ENCODE results near the gene GSK3A.

The GSK3A gene

DNA sequence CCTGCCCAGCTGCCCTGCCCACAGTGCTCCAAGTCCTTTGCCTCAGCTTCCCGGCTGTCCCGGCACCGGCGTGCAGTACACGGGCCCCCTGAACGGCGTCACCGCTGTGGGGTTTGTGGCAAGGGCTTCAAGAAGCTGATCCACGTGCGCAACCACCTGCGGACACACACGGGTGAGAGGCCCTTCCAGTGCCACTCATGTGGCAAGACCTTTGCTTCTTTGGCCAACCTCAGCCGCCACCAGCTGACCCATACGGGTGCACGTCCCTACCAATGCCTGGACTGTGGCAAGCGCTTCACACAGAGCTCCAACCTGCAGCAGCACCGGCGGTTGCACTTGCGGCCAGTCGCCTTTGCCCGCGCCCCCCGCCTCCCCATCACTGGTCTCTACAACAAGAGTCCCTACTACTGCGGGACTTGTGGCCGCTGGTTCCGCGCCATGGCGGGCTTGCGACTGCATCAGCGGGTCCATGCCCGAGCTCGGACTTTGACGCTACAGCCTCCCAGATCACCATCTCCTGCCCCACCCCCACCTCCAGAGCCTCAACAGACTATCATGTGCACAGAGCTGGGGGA is 16.6 kb downstream of the GSK3A start:
- no CpG with 5 or more reads among the region's 33 CpGs for WGBS, 2 donors (ENCODE audit: extremely low coverage in 2 of 2, insufficient read length in 2 of 2, insufficient replicate concordance in 1 of 2)
- H3K4me1 ChIP-seq (ENCODE audit: control insufficient read depth in 2 of 2, insufficient read depth in 1 of 2, low read depth in 1 of 2, low read length in 2 of 2) = peaks cover 0 to 6% of the 10 kb centered on the region in 2 donors
- no peak overlapping the region for H3K18ac ChIP-seq (ENCODE audit: low read length)
- H3K4ac ChIP-seq (ENCODE audit: low read length) = no peak overlapping the region
- H4K8ac ChIP-seq (ENCODE audit: low read depth, low read length) = no peak overlapping the region
- H3K23ac ChIP-seq (ENCODE audit: low read depth, low read length, poor library complexity) = peak overlapping the region; percentile 80
- no peak overlapping the region for H3K27ac ChIP-seq (replicated peaks; ENCODE audit: low read length)
- no peak overlapping the region for H2BK12ac ChIP-seq (ENCODE audit: low read length)
- H3K36me3 ChIP-seq (replicated peaks in 1 of 2; ENCODE audit: control insufficient read depth in 2 of 2, insufficient read depth in 2 of 2, low read length in 2 of 2) = peaks cover 46 to 80% of the 10 kb centered on the region in 2 donors
- no peak overlapping the region for H3K9ac ChIP-seq (ENCODE audit: low read depth, low read length, poor library complexity)
- peaks cover 0 to 3% of the 10 kb centered on the region in 2 donors for H3K9me3 ChIP-seq (replicated peaks in 1 of 2; ENCODE audit: control insufficient read depth in 2 of 2, insufficient read depth in 1 of 2, low read depth in 1 of 2, low read length in 2 of 2)
- H3K4me2 ChIP-seq (ENCODE audit: insufficient read depth, low read length, poor library complexity, severe bottlenecking) = no peak overlapping the region
- no peak overlapping the region for H3K4me3 ChIP-seq (ENCODE audit: low read length in 2 of 2)
- no peak overlapping the region for H2BK5ac ChIP-seq (ENCODE audit: low read length)
- H2BK15ac ChIP-seq (ENCODE audit: low read length) = no peak overlapping the region
- H3K79me1 ChIP-seq (ENCODE audit: low read depth, low read length) = peaks cover 10% of the 10 kb centered on the region
- no peak overlapping the region for H2AFZ ChIP-seq (ENCODE audit: low read length)
- no peak overlapping the region for H4K91ac ChIP-seq (ENCODE audit: low read depth, low read length, poor library complexity)
- no peak overlapping the region for H2AK5ac ChIP-seq (ENCODE audit: low read depth, low read length)
- no peak for DNase-seq (ENCODE audit: low spot score)
- no peak overlapping the region for H2BK120ac ChIP-seq (ENCODE audit: low read depth, low read length)
- no peaks in the 10 kb centered on the region for H3K27me3 ChIP-seq (ENCODE audit: control insufficient read depth in 3 of 3, insufficient read depth in 3 of 3, low read depth in 1 of 3, low read length in 3 of 3)
- H3K14ac ChIP-seq (ENCODE audit: low read length) = no peak overlapping the region

DNA sequence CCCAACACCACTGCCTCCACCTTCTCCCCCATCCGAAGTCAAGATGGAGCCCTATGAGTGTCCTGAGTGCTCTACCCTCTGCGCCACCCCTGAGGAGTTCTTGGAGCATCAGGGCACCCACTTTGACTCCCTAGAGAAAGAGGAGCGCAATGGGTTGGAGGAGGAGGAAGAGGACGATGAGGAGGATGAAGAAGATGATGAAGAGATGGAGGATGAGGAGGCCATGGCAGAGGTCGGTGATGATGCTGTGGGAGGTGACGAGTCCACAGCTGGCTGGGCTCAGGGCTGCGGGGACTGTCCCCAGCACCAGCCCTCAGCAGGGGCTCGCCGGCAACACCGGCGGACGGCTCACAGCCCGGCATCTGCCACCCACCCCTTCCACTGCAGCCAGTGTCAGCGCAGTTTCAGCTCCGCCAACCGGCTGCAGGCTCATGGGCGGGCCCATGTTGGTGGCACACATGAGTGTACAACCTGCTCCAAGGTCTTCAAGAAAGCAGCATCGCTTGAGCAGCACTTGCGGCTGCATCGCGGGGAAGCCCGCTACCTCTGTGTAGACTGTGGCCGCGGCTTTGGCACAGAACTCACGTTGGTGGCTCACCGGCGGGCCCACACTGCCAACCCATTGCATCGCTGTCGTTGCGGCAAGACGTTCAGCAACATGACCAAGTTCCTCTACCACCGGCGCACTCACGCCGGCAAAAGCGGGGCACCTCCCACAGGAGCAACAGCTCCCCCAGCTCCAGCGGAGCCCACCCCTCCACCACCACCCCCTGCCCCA is 17.3 kb downstream of the GSK3A start:
- H3K18ac ChIP-seq (ENCODE audit: low read length) = no peak overlapping the region
- H3K4me3 ChIP-seq (ENCODE audit: low read length in 2 of 2) = no peak overlapping the region
- H4K91ac ChIP-seq (ENCODE audit: low read depth, low read length, poor library complexity) = no peak overlapping the region
- no peak for DNase-seq (ENCODE audit: low spot score)
- H2BK120ac ChIP-seq (ENCODE audit: low read depth, low read length) = no peak overlapping the region
- H3K36me3 ChIP-seq (replicated peaks in 1 of 2; ENCODE audit: control insufficient read depth in 2 of 2, insufficient read depth in 2 of 2, low read length in 2 of 2) = peaks cover 41 to 74% of the 10 kb centered on the region in 2 donors
- no peak overlapping the region for H3K4me2 ChIP-seq (ENCODE audit: insufficient read depth, low read length, poor library complexity, severe bottlenecking)
- H3K9me3 ChIP-seq (replicated peaks in 1 of 2; ENCODE audit: control insufficient read depth in 2 of 2, insufficient read depth in 1 of 2, low read depth in 1 of 2, low read length in 2 of 2) = peaks cover 0 to 3% of the 10 kb centered on the region in 2 donors
- H2AFZ ChIP-seq (ENCODE audit: low read length) = no peak overlapping the region
- peak overlapping the region; percentile 20 for H3K23ac ChIP-seq (ENCODE audit: low read depth, low read length, poor library complexity)
- no peak overlapping the region for H2BK15ac ChIP-seq (ENCODE audit: low read length)
- peaks cover 10% of the 10 kb centered on the region for H3K79me1 ChIP-seq (ENCODE audit: low read depth, low read length)
- no peak overlapping the region for H3K4ac ChIP-seq (ENCODE audit: low read length)
- peak overlapping the region; percentile 21 for H3K9ac ChIP-seq (ENCODE audit: low read depth, low read length, poor library complexity)
- H2AK5ac ChIP-seq (ENCODE audit: low read depth, low read length) = no peak overlapping the region
- H3K4me1 ChIP-seq (ENCODE audit: control insufficient read depth in 2 of 2, insufficient read depth in 1 of 2, low read depth in 1 of 2, low read length in 2 of 2) = peaks cover 0 to 6% of the 10 kb centered on the region in 2 donors
- H4K8ac ChIP-seq (ENCODE audit: low read depth, low read length) = peak overlapping the region; percentile 17
- no peaks in the 10 kb centered on the region for H3K27me3 ChIP-seq (ENCODE audit: control insufficient read depth in 3 of 3, insufficient read depth in 3 of 3, low read depth in 1 of 3, low read length in 3 of 3)
- H2BK5ac ChIP-seq (ENCODE audit: low read length) = peak overlapping the region; percentile 24
- H3K27ac ChIP-seq (replicated peaks; ENCODE audit: low read length) = no peak overlapping the region
- WGBS, 2 donors (ENCODE audit: extremely low coverage in 2 of 2, insufficient read length in 2 of 2, insufficient replicate concordance in 1 of 2) = 100% methylated on average over 1 of the region's 37 CpGs; no CpG with 5 or more reads in 1 of the 2 donors
- H3K14ac ChIP-seq (ENCODE audit: low read length) = no peak overlapping the region
- no peak overlapping the region for H2BK12ac ChIP-seq (ENCODE audit: low read length)

DNA sequence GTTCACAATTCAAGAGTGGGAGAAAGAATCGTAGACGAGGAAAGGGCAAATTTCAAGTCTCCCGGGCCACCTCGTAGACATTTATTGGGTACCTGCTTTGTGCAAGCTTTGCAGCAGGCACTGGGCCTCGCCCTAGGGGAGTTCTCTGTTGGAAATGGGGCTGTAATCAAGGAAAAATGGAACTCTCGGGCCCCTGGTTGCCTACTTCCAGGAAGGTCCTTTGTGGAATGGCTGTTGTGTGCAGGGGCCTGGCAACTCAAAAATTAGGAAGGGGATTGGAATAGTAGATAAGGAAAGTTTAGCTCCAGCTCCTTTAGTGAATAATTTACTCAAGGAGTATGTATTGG is 21.7 kb downstream of the GSK3A start:
- Histone ChIP-seq H2AFZ (ENCODE audit: low read length) (peak overlapping the region; percentile 84), H3K27ac (replicated peaks; ENCODE audit: low read length) (peak overlapping the region; percentile 89), H2BK15ac (ENCODE audit: low read length) (no peak overlapping the region), H3K27me3 (ENCODE audit: control insufficient read depth in 3 of 3, insufficient read depth in 3 of 3, low read depth in 1 of 3, low read length in 3 of 3) (no peaks in the 10 kb centered on the region), H2AK5ac (ENCODE audit: low read depth, low read length) (peak overlapping the region; percentile 74), H3K9me3 (replicated peaks in 1 of 2; ENCODE audit: control insufficient read depth in 2 of 2, insufficient read depth in 1 of 2, low read depth in 1 of 2, low read length in 2 of 2) (no peaks in the 10 kb centered on the region), H3K18ac (ENCODE audit: low read length) (peak overlapping the region; percentile 27), H3K79me1 (ENCODE audit: low read depth, low read length) (peaks cover 14% of the 10 kb centered on the region), H4K91ac (ENCODE audit: low read depth, low read length, poor library complexity) (no peak overlapping the region), H3K23ac (ENCODE audit: low read depth, low read length, poor library complexity) (no peak overlapping the region), H2BK12ac (ENCODE audit: low read length) (no peak overlapping the region), H3K4me3 (ENCODE audit: low read length in 2 of 2) (peak overlapping the region; percentile 66 to 90), H3K36me3 (replicated peaks in 1 of 2; ENCODE audit: control insufficient read depth in 2 of 2, insufficient read depth in 2 of 2, low read length in 2 of 2) (peaks cover 19 to 32% of the 10 kb centered on the region in 2 donors), H3K9ac (ENCODE audit: low read depth, low read length, poor library complexity) (peak overlapping the region; percentile 64), H4K8ac (ENCODE audit: low read depth, low read length) (no peak overlapping the region), H3K14ac (ENCODE audit: low read length) (no peak overlapping the region), H2BK5ac (ENCODE audit: low read length) (peak overlapping the region; percentile 82), H3K4ac (ENCODE audit: low read length) (no peak overlapping the region), H3K4me1 (ENCODE audit: control insufficient read depth in 2 of 2, insufficient read depth in 1 of 2, low read depth in 1 of 2, low read length in 2 of 2) (peaks cover 14 to 16% of the 10 kb centered on the region in 2 donors), H2BK120ac (ENCODE audit: low read depth, low read length) (no peak overlapping the region), H3K4me2 (ENCODE audit: insufficient read depth, low read length, poor library complexity, severe bottlenecking) (peak overlapping the region; percentile 81)
- DNase-seq (ENCODE audit: low spot score) = no peak
- WGBS, 2 donors (ENCODE audit: extremely low coverage in 2 of 2, insufficient read length in 2 of 2, insufficient replicate concordance in 1 of 2) = no CpG with 5 or more reads among the region's 6 CpGs

Data from neuronal stem cell (in vitro differentiated cells).